Endodermal cell (in vitro differentiated cells): ENCODE data around the gene ZNF48. TPM values are rescaled to one million over a fixed set of nuclear protein-coding genes. Genes with fewer than 3 reads are reported as not detected.

Experiments used
- DNase-seq: peaks from one replicate; pipeline ENCODE4 v3.0.0-alpha.2; 2017
- H3K27ac ChIP-seq: 2 replicates; pipeline ENCODE4 v1.5.1; 2013; ENCODE audit warnings: mild to moderate bottlenecking, low read depth, low read length, moderate library complexity
- H3K27me3 ChIP-seq: 2 replicates; pipeline ENCODE4 v1.6.1; 2013; ENCODE audit warnings: mild to moderate bottlenecking, low read length, moderate library complexity; ENCODE audit not compliant: insufficient read depth, control insufficient read depth, poor library complexity, severe bottlenecking
- H3K36me3 ChIP-seq: 2 replicates; pipeline ENCODE4 v1.7.0; 2013; ENCODE audit warnings: mild to moderate bottlenecking, low read length, moderate library complexity; ENCODE audit not compliant: control insufficient read depth, insufficient read depth
- H3K4me1 ChIP-seq: one replicate; pipeline ENCODE4 v1.7.0; 2013; ENCODE audit warnings: low read length; ENCODE audit not compliant: control insufficient read depth, insufficient read depth
- H3K4me3 ChIP-seq: 2 replicates; pipeline ENCODE4 v1.5.1; 2013; ENCODE audit warnings: mild to moderate bottlenecking, low read length, moderate library complexity
- H3K9ac ChIP-seq: 2 replicates; pipeline ENCODE4 v1.6.1; 2013; ENCODE audit warnings: mild to moderate bottlenecking, low read length, moderate library complexity; ENCODE audit not compliant: poor library complexity, severe bottlenecking; ENCODE audit errors: extremely low read depth
- H3K9me3 ChIP-seq: 2 replicates; pipeline ENCODE4 v1.6.1; 2013; ENCODE audit warnings: mild to moderate bottlenecking, low read length, moderate library complexity; ENCODE audit not compliant: control insufficient read depth
- H3K27ac Mint-ChIP-seq: 2 replicates; pipeline ENCODE4 v1.8.0; 2020; ENCODE audit warnings: mixed read lengths
- H3K27me3 Mint-ChIP-seq: 2 replicates; pipeline ENCODE4 v1.8.0; 2021; ENCODE audit warnings: mild to moderate bottlenecking, mixed read lengths; ENCODE audit not compliant: insufficient read depth
- H3K36me3 Mint-ChIP-seq: 2 replicates; pipeline ENCODE4 v1.8.0; 2020; ENCODE audit warnings: low read depth, mixed read lengths
- H3K4me1 Mint-ChIP-seq: 2 replicates; pipeline ENCODE4 v1.8.0; 2020; ENCODE audit warnings: mixed read lengths
- H3K4me3 Mint-ChIP-seq: 2 replicates; pipeline ENCODE4 v1.8.0; 2020; ENCODE audit warnings: mild to moderate bottlenecking, moderate library complexity, mixed read lengths
- H3K9me3 Mint-ChIP-seq: 2 replicates; pipeline ENCODE4 v1.8.0; 2020; ENCODE audit warnings: mild to moderate bottlenecking, mixed read lengths
- CTCF ChIP-seq: fragments of 200-600 bp; sonication (generic); conservative IDR thresholded peaks from 2 replicates; pipeline ENCODE4 v1.5.0; 2021; ENCODE audit warnings: antibody characterized with exemption, mild to moderate bottlenecking
- WGBS, 2 experiments: methylation state at CpG; one replicate each; pipeline versions ENCODE4 v1.1.5 to v1.1.7; 2013; ENCODE audit warnings: missing lambda C conversion rate in 2 of 2, mixed read lengths in 1 of 2; ENCODE audit not compliant: insufficient coverage in 1 of 2, insufficient read length in 1 of 2; 5-methylcytosine and 5-hydroxymethylcytosine counted together
- total RNA-seq, 2 donors: library from RNA; stranded (reverse); fragmentation: NEBNext Ultra II Directional in 1 of 2; extraction: Animal tissue kit (Norgen Biotek cat#: 25700) in 1 of 2; gene quantifications; 2 replicates in 1 of 2; 3 replicates in 1 of 2; pipeline ENCODE4 v1.2.1, GENCODE V29; 2021

The ZNF48 gene
- total RNA-seq, 2 donors from 2014 or later: 40.1 to 58.4 TPM

- Mint-ChIP-seq H3K4me1 (peaks cover 10% of the 10 kb centered on the region), H3K4me3 (peak overlapping the region; percentile 92), H3K9me3 (no peaks in the 10 kb centered on the region), H3K27ac (peak overlapping the region; percentile 100), H3K27me3 (peaks cover under 1% of the 10 kb centered on the region), H3K36me3 (peaks cover 3% of the 10 kb centered on the region)
- Histone ChIP-seq H3K9ac (peak overlapping the region; percentile 91), H3K4me3 (peak overlapping the region; percentile 93), H3K9me3 (no peaks in the 10 kb centered on the region), H3K27me3 (no peaks in the 10 kb centered on the region), H3K36me3 (peaks cover 8% of the 10 kb centered on the region), H3K4me1 (peaks cover 6% of the 10 kb centered on the region), H3K27ac (peak overlapping the region; percentile 100)
- TF ChIP-seq CTCF: peak; percentile 17
- 0% methylated on average over 30 to 67 of the region's 67 CpGs for WGBS, 2 experiments
- peak; percentile 100 for DNase-seq
These were observed 16.7 kb upstream of the ZNF48 start for GRCh38 chr16:30378236-30379157.

- H3K36me3 ChIP-seq: peaks cover 8% of the 10 kb centered on the region
- Mint-ChIP-seq H3K36me3 (peaks cover 3% of the 10 kb centered on the region), H3K4me1 (peaks cover 10% of the 10 kb centered on the region), H3K4me3 (peak overlapping the region; percentile 92), H3K27me3 (peaks cover 4% of the 10 kb centered on the region), H3K27ac (peak overlapping the region; percentile 100), H3K9me3 (no peaks in the 10 kb centered on the region)
- H3K27ac ChIP-seq: peak overlapping the region; percentile 94
- no peak for DNase-seq
- H3K27me3 ChIP-seq: no peaks in the 10 kb centered on the region
- TF ChIP-seq CTCF: no peak
- peak overlapping the region; percentile 93 for H3K4me3 ChIP-seq
- WGBS, 2 experiments: 18 to 25% methylated on average over 8 to 27 of the region's 27 CpGs
- no peaks in the 10 kb centered on the region for H3K9me3 ChIP-seq
- H3K4me1 ChIP-seq: peaks cover 6% of the 10 kb centered on the region
- H3K9ac ChIP-seq: peak overlapping the region; percentile 75
These were observed 15.9 kb upstream of the ZNF48 start for GRCh38 chr16:30379158-30379783.

- H3K4me3 Mint-ChIP-seq: peak overlapping the region; percentile 92
- H3K9ac ChIP-seq: no peak overlapping the region
- H3K9me3 ChIP-seq: no peaks in the 10 kb centered on the region
- DNase-seq: no peak
- no peaks in the 10 kb centered on the region for H3K9me3 Mint-ChIP-seq
- peaks cover 6% of the 10 kb centered on the region for H3K4me1 ChIP-seq
- no peak overlapping the region for H3K27ac Mint-ChIP-seq
- H3K36me3 ChIP-seq: peaks cover 8% of the 10 kb centered on the region
- no peak overlapping the region for H3K4me3 ChIP-seq
- peaks cover 4% of the 10 kb centered on the region for H3K27me3 Mint-ChIP-seq
- H3K27me3 ChIP-seq: no peaks in the 10 kb centered on the region
- H3K27ac ChIP-seq: no peak overlapping the region
- TF ChIP-seq CTCF: no peak
- WGBS, 2 experiments: 90 to 96% methylated on average over 3 to 4 of the region's 4 CpGs
- H3K4me1 Mint-ChIP-seq: peaks cover 10% of the 10 kb centered on the region
- peaks cover 3% of the 10 kb centered on the region for H3K36me3 Mint-ChIP-seq
These were observed 15.0 kb upstream of the ZNF48 start for GRCh38 chr16:30380072-30380802.
